SHP77 (cell line): Measurements from ENCODE around the gene ATP7A.

ENCODE experiments used
- DNase-seq, 2 experiments: peaks; one replicate each; lab custom pipeline; 2025; lab: John Stamatoyannopoulos, UW

The ATP7A gene

DNA sequence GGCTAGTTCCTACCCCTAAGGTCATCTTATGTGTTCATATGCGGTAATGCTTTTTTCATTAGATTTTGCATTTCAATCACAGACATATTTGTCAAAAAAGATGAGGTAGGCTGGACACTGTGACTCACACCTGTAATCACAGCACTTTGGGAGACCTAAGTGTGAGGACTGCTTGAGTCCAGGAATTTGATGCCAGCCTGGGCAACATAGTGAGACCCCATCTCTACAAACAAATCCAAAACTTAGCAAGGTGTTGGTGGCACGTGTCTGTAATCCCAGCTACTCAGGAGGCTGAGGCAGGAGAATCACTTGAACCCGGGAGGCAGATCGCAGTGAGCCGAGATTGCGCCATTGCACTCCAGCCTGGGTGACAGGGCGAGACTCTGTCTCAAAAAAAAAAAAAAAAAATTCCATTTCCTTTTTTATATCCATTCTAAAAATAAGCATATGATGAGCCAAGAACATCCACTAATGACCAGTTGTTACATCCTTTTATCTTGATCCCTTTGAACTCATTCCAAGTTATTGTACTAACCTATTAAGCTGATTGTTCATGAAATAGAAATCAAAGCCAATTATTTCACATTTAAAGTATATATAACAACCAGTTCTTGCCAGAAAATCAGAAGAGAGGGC is 35.5 kb downstream of the ATP7A start:
- DNase-seq = no peak

DNA sequence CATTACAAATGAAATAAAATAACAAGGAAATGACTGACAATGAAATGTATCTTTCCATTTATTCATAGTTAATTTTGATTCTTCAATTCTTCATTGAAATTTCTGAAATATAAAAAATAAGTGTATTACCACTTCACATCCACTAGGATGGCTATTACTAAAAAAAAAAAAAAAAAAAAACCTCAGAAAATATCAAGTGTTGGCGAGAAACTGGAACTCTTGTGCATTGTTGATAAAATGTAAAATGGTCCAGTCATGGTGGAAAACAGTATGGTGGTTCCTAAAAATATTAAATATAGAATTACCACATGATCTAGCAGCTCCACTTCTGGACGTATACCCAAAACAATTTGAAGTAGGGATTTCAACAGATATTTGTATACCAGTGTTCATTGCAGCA is 36.1 kb downstream of the ATP7A start:
- DNase-seq = no peak

DNA sequence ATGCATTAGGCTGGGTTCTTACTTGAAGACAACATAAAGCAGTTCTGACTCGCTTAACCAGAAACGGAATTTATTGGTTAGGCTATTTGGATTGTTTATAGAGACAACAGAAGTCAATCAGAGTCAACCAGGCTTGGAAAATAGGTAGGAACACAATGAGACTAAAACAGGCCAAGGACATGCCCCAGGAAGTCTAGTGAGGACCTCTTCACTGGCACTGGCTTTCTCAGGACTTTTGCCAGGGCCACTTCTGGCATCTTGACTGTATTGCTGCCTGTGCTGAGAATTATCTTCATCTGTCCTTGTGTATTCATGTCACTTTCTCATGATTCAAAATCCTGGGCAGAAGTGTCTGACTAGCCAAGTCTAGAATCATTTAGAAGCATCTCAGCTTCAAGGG is 39.3 kb downstream of the ATP7A start:
- no peak for DNase-seq

DNA sequence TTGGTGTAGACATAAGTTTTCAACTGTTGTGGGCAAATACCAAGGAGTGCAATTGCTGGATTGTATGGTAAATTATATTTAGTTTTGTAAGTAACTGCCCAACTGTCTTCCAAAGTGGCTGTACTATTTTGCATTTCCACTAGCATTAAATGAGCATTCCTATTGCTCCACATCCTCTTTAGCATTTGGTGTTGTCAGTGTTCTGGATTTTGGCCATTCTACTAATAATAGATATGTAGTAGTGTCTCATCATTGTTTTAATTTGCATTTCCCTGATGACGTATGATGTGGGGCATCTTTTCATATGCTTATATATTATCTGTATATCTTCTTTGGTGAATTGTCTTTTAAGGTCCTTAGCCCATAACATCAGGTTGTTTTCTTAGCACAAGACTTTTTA is 41.7 kb downstream of the ATP7A start:
- DNase-seq = no peak

DNA sequence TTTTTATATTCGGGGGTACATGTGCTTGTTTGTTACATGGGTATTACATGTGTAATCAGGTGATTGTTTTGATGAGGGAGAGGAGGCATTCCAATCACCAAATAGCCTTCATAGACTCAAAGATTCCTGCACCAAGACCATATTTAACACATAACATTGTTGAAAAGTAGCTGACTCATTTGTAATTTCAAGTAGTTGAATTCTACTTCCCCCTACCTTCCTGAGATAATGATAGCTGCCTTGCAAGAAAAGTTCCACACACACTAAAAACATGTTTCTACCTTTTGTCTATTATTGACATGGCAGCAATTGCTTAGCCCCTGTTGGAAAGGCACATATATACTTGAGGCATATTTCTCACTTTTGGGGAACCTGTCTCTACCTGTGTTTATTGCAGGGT is 42.8 kb downstream of the ATP7A start:
- no peak for DNase-seq

DNA sequence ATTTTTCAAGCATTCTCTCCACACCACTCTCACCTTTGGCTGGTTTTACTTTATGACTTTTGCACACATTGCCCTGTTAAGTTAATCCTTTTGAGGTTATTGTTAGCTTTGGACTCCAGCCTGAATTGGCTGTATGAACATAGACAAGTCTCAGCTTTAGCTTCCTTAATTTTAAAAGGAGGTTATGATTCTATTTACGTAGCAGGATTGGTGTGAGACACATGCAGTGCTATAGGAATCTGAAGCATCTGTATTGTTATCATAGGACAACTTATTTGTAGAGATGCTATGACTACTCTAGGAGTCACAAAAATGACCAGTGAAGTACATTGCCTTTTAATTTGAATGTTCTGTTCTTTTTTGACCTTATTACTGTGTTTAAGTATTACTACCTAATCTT is 43.2 kb downstream of the ATP7A start:
- DNase-seq = no peak

DNA sequence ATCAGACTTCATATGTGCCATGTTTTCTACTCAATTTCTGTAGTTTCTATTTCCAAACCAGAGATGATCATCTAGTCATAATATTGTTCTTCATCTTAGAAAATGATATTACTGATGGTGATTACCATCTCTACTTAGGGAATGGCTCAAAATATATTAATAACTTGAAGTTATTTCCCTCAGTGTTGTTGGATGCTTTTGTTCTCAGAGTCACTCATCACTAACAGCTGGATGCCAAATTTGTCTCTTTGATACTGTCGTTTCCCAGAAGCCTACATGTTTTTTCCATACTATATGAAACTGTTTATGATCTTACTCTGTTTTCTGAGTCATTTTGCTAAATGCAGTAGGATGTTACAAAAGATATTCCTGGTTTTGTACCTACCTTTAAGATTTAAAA is 50.1 kb downstream of the ATP7A start:
- DNase-seq = no peak

DNA sequence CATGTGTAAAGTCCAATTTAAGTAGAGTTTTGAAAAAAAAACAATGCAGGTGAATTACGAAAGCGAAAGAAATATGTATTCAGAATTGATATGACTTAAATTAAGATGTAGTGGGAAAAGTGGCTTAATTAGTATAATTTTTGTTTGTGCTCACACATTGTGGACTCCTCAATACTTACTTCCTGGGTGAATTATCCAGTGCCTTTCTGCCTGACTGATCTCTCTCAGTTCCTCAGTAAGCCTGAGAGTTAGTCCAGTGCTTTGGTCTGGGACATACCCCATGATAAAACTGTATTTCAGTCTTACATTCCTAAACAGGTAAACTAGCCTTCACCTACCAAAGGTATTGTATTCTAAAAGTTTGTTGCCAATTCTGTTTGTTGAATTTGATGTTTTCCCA is 50.6 kb downstream of the ATP7A start:
- DNase-seq = no peak

DNA sequence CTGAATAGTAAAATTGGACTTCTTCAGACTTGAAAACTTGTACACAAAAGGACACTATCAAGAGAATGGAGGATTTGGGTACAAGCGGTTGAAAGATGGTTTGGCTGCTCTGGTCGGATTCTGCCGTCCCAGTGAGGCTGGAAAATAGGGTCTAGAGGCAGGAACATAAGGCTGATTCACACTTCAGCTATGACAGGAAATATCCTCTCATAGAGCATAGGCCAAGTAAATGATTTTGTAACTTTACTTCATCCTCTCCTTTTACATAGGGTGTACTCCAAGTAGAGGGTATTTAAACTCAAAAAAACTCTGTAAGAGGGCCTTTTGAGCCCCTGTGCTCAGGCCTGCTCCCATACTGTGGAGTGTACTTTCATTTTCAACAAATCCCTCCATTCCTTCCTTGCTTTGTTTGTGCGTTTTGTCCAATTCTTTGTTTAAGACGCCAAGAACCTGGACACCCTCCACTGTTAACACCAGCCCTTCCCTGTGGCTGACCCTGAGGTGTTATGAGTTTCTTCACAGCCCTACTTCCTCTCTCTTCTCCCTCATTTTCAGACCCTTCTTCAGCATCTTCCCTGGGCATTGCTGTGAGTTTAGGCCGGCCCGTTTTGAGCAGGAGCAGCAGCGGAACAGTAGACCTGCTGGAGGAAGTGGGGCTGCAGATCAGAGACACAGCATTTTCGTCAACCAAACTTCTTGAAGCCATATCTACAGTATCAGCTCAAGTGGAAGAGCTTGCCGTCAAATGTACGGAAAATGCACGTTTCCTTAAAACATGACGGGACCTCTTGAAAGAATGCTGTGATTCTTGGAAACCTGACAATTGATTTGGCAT is 51.8 kb downstream of the ATP7A start:
- DNase-seq = no peak

DNA sequence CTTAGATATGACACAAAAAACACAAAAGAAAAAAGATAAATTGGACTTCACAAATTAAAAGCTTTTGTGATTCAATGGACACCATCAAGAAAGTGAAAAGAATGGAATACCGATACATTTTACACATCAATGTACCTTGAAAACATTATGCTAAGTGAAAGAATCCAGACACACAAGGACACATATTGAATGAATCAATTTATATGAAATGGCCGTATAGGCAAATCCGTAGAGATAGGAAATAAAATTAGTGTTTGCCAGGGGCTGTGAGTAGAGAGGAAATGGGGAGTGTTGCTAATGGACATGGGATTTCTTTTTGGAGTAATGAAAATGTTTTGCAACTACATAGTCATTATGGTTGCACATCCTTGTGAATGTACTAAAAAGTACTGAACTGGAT is 55.9 kb downstream of the ATP7A start:
- DNase-seq = no peak

DNA sequence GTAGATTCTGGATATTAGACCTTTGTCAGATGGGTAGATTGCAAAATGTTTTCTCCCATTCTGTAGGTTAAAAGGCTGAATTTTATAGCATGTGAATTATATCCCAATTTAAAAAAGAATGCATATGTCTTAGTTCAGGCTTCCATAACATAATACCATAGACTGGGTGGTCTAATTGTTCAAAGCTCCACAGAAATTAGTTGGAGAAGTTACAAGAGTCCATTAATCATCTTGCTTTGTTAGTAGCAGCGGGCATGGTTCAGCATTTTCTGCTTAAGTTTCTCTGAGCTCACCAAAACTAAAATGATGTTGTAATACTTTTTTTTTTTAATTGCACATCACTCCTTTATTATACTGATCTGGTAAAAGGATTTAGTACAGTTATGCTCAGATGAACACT is 57.1 kb downstream of the ATP7A start:
- DNase-seq = no peak

DNA sequence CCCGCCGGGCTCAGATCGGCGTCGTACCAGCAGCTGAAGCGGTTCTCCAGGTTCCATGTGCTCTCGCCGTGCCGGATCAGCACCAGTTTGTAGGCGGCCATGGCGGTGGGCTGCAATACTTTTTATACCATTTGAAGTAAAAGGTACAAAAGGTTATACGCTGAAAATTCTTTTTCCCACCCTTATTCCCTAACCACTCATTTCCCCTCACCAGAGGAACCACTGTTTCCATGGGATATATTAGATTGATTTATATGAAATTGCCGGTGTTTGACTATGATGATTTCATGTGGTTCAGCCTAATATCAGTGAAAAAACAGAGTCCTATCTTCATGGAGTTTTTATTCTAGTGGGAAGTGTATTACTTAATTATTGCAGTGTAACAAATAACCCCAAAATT is 59.0 kb downstream of the ATP7A start, which contains the start of gene PGAM4:
Gene PGAM4 (minus strand): TSS at position 101 of the 400 bp plus-strand sequence. CDS start 0 bp downstream, at position 101.
- no peak for DNase-seq

DNA sequence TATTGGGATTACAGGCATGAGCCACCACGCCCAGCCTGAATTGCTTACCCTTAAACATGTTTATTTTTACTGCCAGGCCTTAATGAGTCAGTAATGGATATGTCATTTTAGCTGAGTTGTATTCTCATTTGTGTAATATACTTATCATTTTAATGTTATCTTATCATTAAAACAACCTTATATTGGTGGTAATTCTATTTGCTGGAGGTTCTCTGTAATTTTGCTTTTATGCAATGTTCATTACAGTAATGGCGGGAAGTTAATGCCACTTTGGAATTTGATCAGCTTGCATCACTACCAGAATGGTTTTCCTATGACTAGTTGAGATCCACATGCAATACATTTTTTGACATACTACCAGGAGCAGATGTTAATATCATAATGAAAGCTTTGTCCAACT is 65.3 kb downstream of the ATP7A start:
- no peak for DNase-seq

DNA sequence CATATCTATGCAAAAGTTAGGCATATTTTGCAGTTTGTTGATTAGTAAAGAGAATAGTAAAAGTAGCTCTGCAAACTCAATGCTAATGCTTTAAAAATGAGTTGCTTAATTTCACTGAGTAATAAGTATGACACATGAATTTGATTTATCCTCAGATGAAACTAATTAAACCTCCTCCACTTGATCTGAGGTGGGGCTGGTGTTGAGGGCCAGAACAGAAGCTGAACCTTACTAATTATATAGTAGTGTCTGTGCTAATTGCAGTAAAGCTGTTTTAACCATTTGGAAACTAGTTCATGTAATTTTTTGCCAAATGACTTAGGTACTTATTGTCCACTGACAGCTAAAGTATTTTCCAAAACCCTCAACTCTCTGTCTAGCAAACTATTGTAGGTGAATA is 66.6 kb downstream of the ATP7A start:
- DNase-seq = no peak

DNA sequence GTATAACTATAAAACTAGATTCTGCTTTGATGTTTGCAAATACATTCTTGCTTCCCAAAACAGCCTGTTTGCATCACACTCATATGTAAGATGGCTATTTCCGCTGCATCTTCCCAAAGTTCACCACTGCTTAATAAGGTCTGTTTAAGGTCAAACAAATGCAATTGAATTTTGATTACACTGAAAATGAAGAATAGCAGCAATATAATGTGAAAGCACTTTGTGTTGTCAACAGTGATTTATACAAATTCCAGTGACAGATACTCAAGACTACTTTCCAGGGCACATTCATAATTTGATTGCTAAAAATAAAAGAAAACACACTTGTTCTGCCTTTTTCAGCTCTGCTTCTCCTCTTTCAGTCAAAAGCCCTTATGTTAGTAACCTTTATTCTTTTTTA is 67.0 kb downstream of the ATP7A start:
- DNase-seq = no peak

DNA sequence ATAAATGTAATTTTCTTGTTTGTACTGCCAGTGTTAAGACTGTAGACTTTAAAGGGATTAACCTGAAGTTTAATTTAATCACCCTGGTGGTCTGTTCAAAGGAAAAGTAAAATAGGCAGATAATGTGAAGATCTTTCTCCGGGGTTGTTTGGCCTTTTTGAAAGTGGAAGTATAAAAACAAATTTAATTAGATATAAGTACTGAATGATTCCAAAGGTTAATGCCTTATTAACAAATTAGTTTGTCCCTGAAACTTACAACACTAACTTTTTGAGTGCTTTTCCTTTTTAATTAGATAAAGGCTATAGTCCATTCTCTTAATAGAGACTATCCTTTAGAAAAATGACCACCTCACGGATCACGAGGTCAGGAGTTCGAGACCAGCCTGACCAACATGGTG is 69.4 kb downstream of the ATP7A start:
- no peak for DNase-seq

DNA sequence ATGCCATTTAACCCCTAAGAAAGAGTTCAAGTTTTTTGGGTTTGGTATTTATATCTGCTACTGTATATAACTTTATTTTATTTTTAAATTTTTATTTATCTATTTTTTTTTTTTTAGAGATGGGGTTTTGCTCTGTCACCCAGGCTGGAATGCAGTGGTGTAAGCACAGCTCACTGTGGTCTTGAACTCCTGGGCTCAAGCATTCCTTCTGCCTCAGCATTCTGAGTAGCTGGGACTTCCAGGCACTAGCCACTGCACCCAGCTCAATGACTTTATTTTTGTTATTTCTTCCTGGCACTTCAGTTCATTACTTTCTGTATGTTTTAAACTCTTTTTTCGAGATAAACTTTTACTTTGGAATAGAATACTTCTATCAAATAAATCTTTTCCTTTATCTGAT is 101.4 kb downstream of the ATP7A start:
- DNase-seq = no peak

DNA sequence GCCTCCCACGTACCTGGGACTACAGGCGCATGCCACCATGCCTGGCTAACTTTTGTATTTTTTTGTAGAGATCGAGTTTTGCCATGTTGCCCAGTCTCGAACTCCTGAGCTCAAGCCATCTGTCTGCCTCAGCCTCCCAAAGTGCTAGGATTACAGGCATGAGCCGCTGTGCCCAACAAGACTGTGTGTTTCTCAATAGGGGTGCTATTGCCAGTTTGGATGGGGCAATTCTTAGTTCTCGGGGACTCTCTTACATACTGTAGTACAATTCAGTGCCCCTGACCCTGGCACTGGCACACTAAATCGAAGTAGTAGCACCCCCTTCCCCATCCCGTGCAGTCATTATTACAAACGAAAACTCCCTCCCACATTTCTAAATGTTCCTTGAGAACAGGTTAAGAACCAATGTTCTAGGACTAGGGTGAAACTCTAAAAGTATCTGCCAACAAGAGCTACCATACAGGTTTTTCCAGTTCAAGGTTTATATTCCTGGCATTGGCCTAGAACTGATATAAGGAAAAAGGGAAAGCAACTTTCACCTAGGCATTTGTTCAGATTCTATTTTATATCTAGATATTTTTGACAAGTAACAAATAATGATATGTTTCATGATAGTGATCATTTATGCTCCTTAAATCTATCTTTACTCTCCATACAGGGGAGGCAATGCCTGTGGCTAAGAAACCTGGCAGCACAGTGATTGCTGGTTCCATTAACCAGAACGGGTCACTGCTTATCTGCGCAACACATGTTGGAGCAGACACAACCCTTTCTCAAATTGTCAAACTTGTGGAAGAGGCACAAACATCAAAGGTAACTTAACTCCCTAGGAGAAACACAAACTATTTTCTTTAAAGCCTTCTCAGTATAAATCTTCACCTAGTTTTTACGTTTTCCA is 109.3 kb downstream of the ATP7A start:
- DNase-seq = no peak

DNA sequence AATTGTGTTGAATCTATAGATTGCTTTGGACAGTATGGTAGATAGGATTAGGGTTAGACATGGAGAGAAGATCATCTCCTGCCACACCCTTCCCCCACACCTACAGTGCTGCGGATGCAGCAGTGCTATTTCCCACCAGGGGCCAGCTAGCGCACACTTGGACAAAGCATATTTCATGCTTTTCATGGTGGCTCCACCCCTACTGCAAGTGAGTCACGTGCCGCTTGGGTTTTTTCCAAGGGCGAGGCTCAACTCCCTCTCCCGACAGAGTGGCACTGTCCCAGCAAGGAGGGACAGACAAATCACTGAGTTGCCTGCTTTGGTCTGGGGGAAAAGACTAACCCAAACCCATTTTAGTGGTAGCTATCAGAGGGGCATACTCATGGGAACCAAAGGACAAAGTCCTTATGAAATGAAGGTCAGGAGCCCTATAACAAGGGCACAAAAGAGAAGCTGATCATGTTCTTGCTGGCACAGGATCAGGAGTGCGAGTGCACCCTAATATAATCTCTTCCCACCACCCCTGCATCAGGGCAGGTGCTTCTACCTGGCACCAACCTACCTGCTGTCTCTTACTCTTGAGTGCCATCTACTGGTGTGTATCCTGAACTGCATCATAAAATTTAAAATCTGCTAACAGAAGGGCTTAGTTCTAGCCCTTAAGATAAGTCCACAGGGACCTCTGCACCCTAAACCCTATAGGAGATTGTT is 114.0 kb downstream of the ATP7A start:
- DNase-seq = no peak

DNA sequence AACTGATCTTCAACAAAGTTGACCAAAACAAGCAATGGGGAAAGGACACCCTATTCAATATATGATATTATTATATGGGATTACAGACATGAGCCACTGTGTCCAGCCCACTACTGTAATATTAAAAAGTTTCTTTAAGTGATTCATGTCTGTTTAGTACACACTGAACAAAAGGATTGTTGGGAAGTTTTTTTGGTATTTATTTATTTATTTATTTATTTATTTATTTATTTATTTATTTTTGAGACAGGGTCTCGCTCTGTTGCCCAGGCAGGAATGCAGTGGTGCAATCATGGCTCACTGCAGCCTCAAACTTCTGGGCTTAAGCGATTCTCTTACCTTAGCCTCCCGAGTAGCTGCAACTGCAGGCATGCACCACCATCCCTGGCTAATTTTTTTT is 117.3 kb downstream of the ATP7A start:
- DNase-seq = no peak

DNA sequence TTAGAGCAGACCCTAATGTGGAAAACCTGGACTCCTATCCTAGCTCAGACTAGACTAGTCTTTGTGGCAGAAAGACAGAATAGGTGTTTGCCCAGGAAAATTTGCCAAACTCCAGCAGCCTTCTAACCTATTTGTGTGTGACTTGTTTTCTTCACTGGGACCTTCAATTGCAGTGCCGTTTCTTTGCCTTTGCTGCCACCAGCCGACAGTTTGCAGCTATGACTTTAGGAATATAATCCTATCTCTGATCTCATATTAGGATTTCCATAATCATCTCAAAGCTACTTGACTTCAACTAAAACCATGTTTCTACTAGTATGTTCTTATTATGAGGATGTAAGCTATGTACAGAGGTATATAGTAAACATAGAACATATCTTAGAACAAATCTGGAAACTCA is 119.2 kb downstream of the ATP7A start:
- DNase-seq = no peak

DNA sequence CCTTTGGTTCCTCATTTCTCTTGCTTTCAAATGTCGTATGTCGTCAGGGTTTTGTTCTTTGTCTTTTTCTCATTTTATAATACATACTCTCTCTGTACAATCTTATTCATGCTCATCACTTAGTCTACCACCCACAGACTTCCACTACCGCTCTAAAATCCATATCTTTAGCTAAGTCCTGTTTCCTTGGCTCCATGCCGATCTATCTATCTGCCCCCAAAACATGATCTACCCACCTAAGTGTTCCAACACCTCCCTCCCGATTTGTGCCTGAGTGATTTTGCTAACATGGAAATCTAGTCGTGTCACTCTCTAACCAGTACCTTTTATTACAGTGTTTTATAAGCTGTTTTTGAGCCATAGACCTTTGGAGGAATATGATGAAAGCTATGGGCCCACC is 124.6 kb downstream of the ATP7A start:
- no peak for DNase-seq
